Lung (tissue), 12 donors: Measurements from ENCODE around the gene TRANK1. TPM values are rescaled to one million over a fixed set of nuclear protein-coding genes. Genes with fewer than 3 reads are reported as not detected.
A peak's percentile ranks its signal among the peaks of the same experiment; 100 is the strongest.

Source experiments
- ATAC-seq: fragments of 200-7000 bp; cut with Tn5 transposase; one replicate; pipeline ENCODE4 v1.9.1; 2020; ENCODE audit warnings: moderate number of reproducible peaks; ENCODE audit not compliant: insufficient read depth, low FRiP score
- DNase-seq, 3 donors: peaks; one replicate each; pipeline ENCODE4 v3.0.0-alpha.2; 2013 to 2017
- H3K27ac ChIP-seq, 2 donors: one replicate each; pipeline ENCODE4 v1.5.1; 2013; ENCODE audit warnings: mild to moderate bottlenecking in 2 of 2, moderate library complexity in 2 of 2, control low read depth in 1 of 2, inconsistent platforms in 1 of 2, low read depth in 1 of 2, low read length in 1 of 2
- H3K27me3 ChIP-seq, 3 donors: one replicate each; pipeline ENCODE4 v1.5.1; 2013; ENCODE audit warnings: low read length in 2 of 3; ENCODE audit not compliant: control insufficient read depth in 3 of 3, insufficient read depth in 3 of 3
- H3K36me3 ChIP-seq, 4 donors: one replicate each; pipeline ENCODE4 v1.5.1; 2013; ENCODE audit warnings: low read length in 4 of 4, mild to moderate bottlenecking in 1 of 4, moderate library complexity in 1 of 4; ENCODE audit not compliant: control insufficient read depth in 4 of 4, insufficient read depth in 4 of 4
- H3K4me1 ChIP-seq, 5 donors: one replicate each; pipeline ENCODE4 v1.5.1; 2013; ENCODE audit warnings: low read length in 5 of 5, mild to moderate bottlenecking in 2 of 5, moderate library complexity in 1 of 5; ENCODE audit not compliant: control insufficient read depth in 5 of 5, insufficient read depth in 5 of 5
- H3K4me3 ChIP-seq: one replicate; pipeline ENCODE4 v1.5.1; 2013; ENCODE audit warnings: mild to moderate bottlenecking, control low read depth, moderate library complexity
- H3K9ac ChIP-seq, 2 donors: one replicate each; pipeline ENCODE4 v1.5.1; 2013; ENCODE audit warnings: low read length in 2 of 2, control low read depth in 1 of 2; ENCODE audit not compliant: insufficient read depth in 1 of 2
- H3K9me3 ChIP-seq, 4 donors: one replicate each; pipeline ENCODE4 v1.5.1; 2013; ENCODE audit warnings: low read length in 3 of 4, mild to moderate bottlenecking in 1 of 4, moderate library complexity in 1 of 4; ENCODE audit not compliant: control insufficient read depth in 4 of 4, insufficient read depth in 3 of 4
- CTCF ChIP-seq: IDR thresholded peaks from 2 replicates; pipeline ENCODE4 v1.5.1; 2012; ENCODE audit warnings: mild to moderate bottlenecking; ENCODE audit errors: control extremely low read depth, extremely low read depth
- WGBS, 2 donors: extraction: QIAGEN DNeasy Blood & Tissue Kit; methylation state at CpG; one replicate each; pipeline ENCODE4 v1.1.7; 2013; 5-methylcytosine and 5-hydroxymethylcytosine counted together
- polyA plus RNA-seq, 2 donors: library from polyadenylated mRNA; stranded (reverse); fragments of 200-250 nt; gene quantifications; one replicate each; pipeline ENCODE4 v1.2.1, GENCODE V29; 2013
- total RNA-seq, 2 donors: library from RNA; depleted of rRNA in 1 of 2; stranded (reverse); fragments of >200 nt in 1 of 2; gene quantifications; one replicate each; pipeline ENCODE4 v1.2.1, GENCODE V29; 2014 to 2021
- donor health status: control.
- donor health status: control.
- donor health status: Bipolar disorder and iron deficiency.
- donor health status: healthy.
- donor health status: DM: yes; HTN: yes; CAD: no.

TRANK1 gene
- total and polyA plus RNA-seq, 4 donors: 4.3 to 34.3 (median 15.1) TPM

GRCh38 chr3:36792342-36792741 is 152.5 kb downstream of the TRANK1 start:
- ATAC-seq (no peak), DNase-seq (peak in 1 of 3 donors; percentile 28)
- no peak for TF ChIP-seq CTCF
- Histone ChIP-seq H3K4me1 (no peaks in the 10 kb centered on the region), H3K27me3 (no peaks in the 10 kb centered on the region), H3K4me3 (no peak overlapping the region), H3K27ac (no peak overlapping the region), H3K9ac (no peak overlapping the region), H3K36me3 (no peaks in the 10 kb centered on the region), H3K9me3 (no peaks in the 10 kb centered on the region)
- WGBS, 2 donors: 61 to 69% methylated on average over 4 of the region's 4 CpGs

GRCh38 chr3:36790765-36791164 is 154.1 kb downstream of the TRANK1 start:
- Histone ChIP-seq H3K4me3 (no peak overlapping the region), H3K9ac (no peak overlapping the region), H3K27ac (no peak overlapping the region), H3K36me3 (no peaks in the 10 kb centered on the region), H3K27me3 (no peaks in the 10 kb centered on the region), H3K9me3 (no peaks in the 10 kb centered on the region), H3K4me1 (no peaks in the 10 kb centered on the region)
- WGBS, 2 donors: 66 to 72% methylated on average over 6 of the region's 6 CpGs
- no peak for DNase-seq
- no peak for TF ChIP-seq CTCF
- no peak for ATAC-seq

GRCh38 chr3:36786921-36787890 is 157.6 kb downstream of the TRANK1 start:
- Histone ChIP-seq H3K27ac (peak overlapping the region in 1 of 2 donors; percentile 3), H3K4me1 (peaks cover 0 to 3% (median 0%) of the 10 kb centered on the region in 5 donors), H3K27me3 (no peaks in the 10 kb centered on the region), H3K9me3 (no peaks in the 10 kb centered on the region), H3K36me3 (no peaks in the 10 kb centered on the region), H3K4me3 (no peak overlapping the region), H3K9ac (no peak overlapping the region)
- WGBS, 2 donors: 68 to 77% methylated on average over 3 of the region's 3 CpGs
- no peak for TF ChIP-seq CTCF
- ATAC-seq (peak; percentile 80), DNase-seq (no peak)
